ENCODE data around the gene NOD1.
A peak's percentile ranks its signal among the peaks of the same experiment; 100 is the strongest.

The NOD1 gene

GRCh38 chr7:30513762-30514161 lies 35.2 kb upstream of the NOD1 start:
- Histone ChIP-seq H3K36me3 (ENCODE audit: control insufficient read depth in 2 of 2, insufficient read depth in 1 of 2, low read length in 2 of 2) (no peaks in the 10 kb centered on the region), H3K9me3 (ENCODE audit: control insufficient read depth, insufficient read depth, low read depth, low read length) (no peaks in the 10 kb centered on the region), H3K4me3 (ENCODE audit: low read depth, low read length) (no peak overlapping the region), H3K4me1 (ENCODE audit: control insufficient read depth, insufficient read depth, low read length) (peaks cover 4% of the 10 kb centered on the region; the same call in 1 of the 2 replicates), H3K27ac (ENCODE audit: extremely low read depth, low read depth, low read length) (no peak overlapping the region)
- CTCF ChIA-PET = interaction anchor here (0.8 to 3.8 kb wide), 2 partner anchors 8 to 51 kb away, joined by 6 to 39 read pairs; no protein-coding TSS in a partner anchor
- POLR2A ChIA-PET = no interaction called here
- TF ChIP-seq KLF17 (tag by site-specific recombination; IDR thresholded peaks at IDR 0.05) = peak; percentile 31; the same call in 1 of the 2 replicates
- TF ChIP-seq ZNF394 (tag by site-specific recombination; IDR thresholded peaks at IDR 0.05; ENCODE audit: borderline replicate concordance) = no peak
- peak; percentile 54; the same call in 1 of the 2 replicates for TF ChIP-seq KLF1 (tag by site-specific recombination; IDR thresholded peaks at IDR 0.05)

DNA sequence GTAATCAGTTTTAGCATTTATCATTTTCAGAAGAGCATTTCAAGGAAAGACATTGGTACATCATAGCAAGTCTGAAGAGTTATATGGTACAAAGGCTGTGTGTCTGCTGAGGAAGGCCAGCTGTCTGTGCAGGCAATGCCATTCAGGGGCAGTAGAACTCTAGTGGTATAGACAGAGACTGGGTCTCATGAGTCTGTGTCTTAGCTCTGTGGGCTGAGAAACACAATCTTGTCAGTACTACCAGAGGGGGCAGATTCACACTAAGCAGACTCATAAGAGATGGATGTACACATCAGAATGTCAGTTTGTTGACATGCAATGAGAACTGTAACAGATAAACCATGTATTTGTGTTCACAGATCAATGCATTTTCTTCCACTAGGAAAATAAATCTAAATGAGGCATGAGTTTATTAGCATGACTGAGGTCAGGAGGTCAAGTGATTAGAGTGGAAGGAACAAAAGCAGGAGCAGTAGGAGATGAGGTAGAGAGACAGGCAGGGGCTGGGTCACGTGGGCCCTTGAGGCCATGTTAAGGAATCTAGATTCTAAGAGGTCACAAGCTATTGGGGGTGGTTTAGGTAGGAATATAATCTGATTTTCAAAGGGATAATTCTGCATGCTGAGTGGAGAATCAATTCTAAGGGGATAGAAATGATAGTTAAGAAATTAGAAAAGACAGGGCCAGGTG lies 33.5 kb upstream of the NOD1 start:
- Histone ChIP-seq H3K27ac (ENCODE audit: extremely low read depth, low read depth, low read length) (no peak overlapping the region), H3K4me3 (ENCODE audit: low read depth, low read length) (no peak overlapping the region), H3K36me3 (ENCODE audit: control insufficient read depth in 2 of 2, insufficient read depth in 1 of 2, low read length in 2 of 2) (no peaks in the 10 kb centered on the region), H3K9me3 (ENCODE audit: control insufficient read depth, insufficient read depth, low read depth, low read length) (no peaks in the 10 kb centered on the region), H3K4me1 (ENCODE audit: control insufficient read depth, insufficient read depth, low read length) (peaks cover 4% of the 10 kb centered on the region; the same call in 1 of the 2 replicates)
- CTCF ChIA-PET = interaction anchor here (0.9 to 3.8 kb wide), 5 partner anchors 13 to 58 kb away, joined by 3 to 39 read pairs (median 6); no protein-coding TSS in a partner anchor
- peak; percentile 64 for TF ChIP-seq OSR2 (tag by site-specific recombination; IDR thresholded peaks at IDR 0.05)
- no peak for TF ChIP-seq ZNF664 (tag by site-specific recombination; IDR thresholded peaks at IDR 0.05)
- peak; percentile 29; the same call in 1 of the 2 replicates for TF ChIP-seq FEZF1 (tag by site-specific recombination; IDR thresholded peaks at IDR 0.05)
- TF ChIP-seq TCF7L2 (IDR thresholded peaks at IDR 0.05; ENCODE audit: borderline replicate concordance, low read depth, low read length) = peak; percentile 55; the same call in 1 of the 2 replicates
- peak; percentile 38; the same call in 1 of the 2 replicates for TF ChIP-seq CTCF (tag by site-specific recombination; IDR thresholded peaks at IDR 0.05)
- POLR2A ChIA-PET = no interaction called here

DNA sequence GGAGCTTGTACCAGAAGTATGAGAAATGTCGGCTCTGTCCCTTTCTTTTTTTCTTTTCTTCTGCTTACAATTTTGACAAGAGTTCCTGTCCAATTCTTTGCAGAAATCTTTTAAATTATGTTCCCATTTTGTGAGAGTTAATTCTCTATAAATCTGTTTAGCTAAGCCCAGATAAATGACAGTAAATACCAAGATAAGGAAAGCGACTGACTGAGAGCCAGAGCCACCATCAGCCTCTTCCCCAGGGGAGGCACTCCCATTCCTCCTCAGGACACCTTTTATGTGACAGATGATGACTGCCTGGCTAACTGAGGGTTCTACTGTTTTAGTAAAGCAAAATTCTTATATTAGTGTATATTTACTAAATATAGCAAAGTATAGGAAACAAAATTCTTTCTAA lies 32.9 kb upstream of the NOD1 start:
- Histone ChIP-seq H3K36me3 (ENCODE audit: control insufficient read depth in 2 of 2, insufficient read depth in 1 of 2, low read length in 2 of 2) (no peaks in the 10 kb centered on the region), H3K4me3 (ENCODE audit: low read depth, low read length) (no peak overlapping the region), H3K27ac (ENCODE audit: extremely low read depth, low read depth, low read length) (no peak overlapping the region), H3K9me3 (ENCODE audit: control insufficient read depth, insufficient read depth, low read depth, low read length) (no peaks in the 10 kb centered on the region), H3K4me1 (ENCODE audit: control insufficient read depth, insufficient read depth, low read length) (peaks cover 4% of the 10 kb centered on the region; the same call in 1 of the 2 replicates)
- CTCF ChIA-PET = interaction anchor here (0.6 to 3.8 kb wide), 10 partner anchors 10 to 59 kb away, joined by 3 to 39 read pairs (median 4); no protein-coding TSS in a partner anchor
- POLR2A ChIA-PET = no interaction called here
- TF ChIP-seq, protein P1, sequence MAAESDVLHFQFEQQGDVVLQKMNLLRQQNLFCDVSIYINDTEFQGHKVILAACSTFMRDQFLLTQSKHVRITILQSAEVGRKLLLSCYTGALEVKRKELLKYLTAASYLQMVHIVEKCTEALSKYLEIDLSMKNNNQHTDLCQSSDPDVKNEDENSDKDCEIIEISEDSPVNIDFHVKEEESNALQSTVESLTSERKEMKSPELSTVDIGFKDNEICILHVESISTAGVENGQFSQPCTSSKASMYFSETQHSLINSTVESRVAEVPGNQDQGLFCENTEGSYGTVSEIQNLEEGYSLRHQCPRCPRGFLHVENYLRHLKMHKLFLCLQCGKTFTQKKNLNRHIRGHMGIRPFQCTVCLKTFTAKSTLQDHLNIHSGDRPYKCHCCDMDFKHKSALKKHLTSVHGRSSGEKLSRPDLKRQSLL (tag by site-specific recombination; IDR thresholded peaks at IDR 0.05) = no peak
- TF ChIP-seq ZNF416 (tag by site-specific recombination; IDR thresholded peaks at IDR 0.05) = no peak
- no peak for TF ChIP-seq ZNF350 (tag by site-specific recombination; IDR thresholded peaks at IDR 0.05)
- TF ChIP-seq, protein P2, sequence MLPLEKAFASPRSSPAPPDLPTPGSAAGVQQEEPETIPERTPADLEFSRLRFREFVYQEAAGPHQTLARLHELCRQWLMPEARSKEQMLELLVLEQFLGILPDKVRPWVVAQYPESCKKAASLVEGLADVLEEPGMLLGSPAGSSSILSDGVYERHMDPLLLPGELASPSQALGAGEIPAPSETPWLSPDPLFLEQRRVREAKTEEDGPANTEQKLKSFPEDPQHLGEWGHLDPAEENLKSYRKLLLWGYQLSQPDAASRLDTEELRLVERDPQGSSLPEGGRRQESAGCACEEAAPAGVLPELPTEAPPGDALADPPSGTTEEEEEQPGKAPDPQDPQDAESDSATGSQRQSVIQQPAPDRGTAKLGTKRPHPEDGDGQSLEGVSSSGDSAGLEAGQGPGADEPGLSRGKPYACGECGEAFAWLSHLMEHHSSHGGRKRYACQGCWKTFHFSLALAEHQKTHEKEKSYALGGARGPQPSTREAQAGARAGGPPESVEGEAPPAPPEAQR (tag by site-specific recombination; IDR thresholded peaks at IDR 0.05) = no peak
- no peak for TF ChIP-seq ZXDB (tag by site-specific recombination; IDR thresholded peaks at IDR 0.05)

Data from HEK293 (cell line).